SK-N-SH (cell line): Measurements from ENCODE around the gene CCDC24. TPM values are rescaled to one million over a fixed set of nuclear protein-coding genes. Genes with fewer than 3 reads are reported as not detected.

ENCODE experiments used
- CTCF ChIA-PET: fragments of 300-600, 350-600 bp; formaldehyde crosslinking; extraction: SDS; loops from one replicate; lab custom pipeline; 2021; lab: Yijun Ruan, JAX
- POLR2A ChIA-PET: fragments of 350-600 bp; sonication (Branson Sonifier 250); formaldehyde crosslinking; extraction: SDS; loops from one replicate; lab custom pipeline; 2020; ENCODE audit warnings: antibody characterized with exemption, inconsistent platforms; lab: Yijun Ruan, JAX
- DNase-seq: peaks from one replicate; pipeline ENCODE4 v3.0.0; 2012
- H2AFZ ChIP-seq: fragments of 200-600 bp; sonication (generic); 2 replicates; pipeline ENCODE4 v1.8.1; 2016; ENCODE audit warnings: antibody characterized with exemption, mild to moderate bottlenecking, low read depth
- H3F3A ChIP-seq: fragments of 200-600 bp; sonication (generic); replicated peaks from 2 replicates; pipeline ENCODE3; 2016; ENCODE audit warnings: antibody characterized with exemption, mild to moderate bottlenecking; ENCODE audit not compliant: insufficient read depth
- H3K27ac ChIP-seq, 2 experiments: fragments of 200-500 bp in 1 of 2; fragments of 200-600 bp in 1 of 2; sonication (Bioruptor generic) in 1 of 2; sonication (generic), shearing (Covaris generic) in 1 of 2; 2 replicates each; pipeline versions ENCODE4 v1.5.1 to v1.6.1; 2014 to 2016; ENCODE audit warnings: low read depth in 2 of 2, inconsistent platforms in 1 of 2, low read length in 1 of 2, mild to moderate bottlenecking in 1 of 2, mixed read lengths in 1 of 2
- H3K27me3 ChIP-seq: fragments of 200-600 bp; sonication (generic), shearing (Covaris generic); 2 replicates; pipeline ENCODE4 v1.6.1; 2016; ENCODE audit warnings: mixed run types; ENCODE audit not compliant: insufficient read depth
- H3K36me3 ChIP-seq, 2 experiments: fragments of 200-500 bp in 1 of 2; fragments of 200-600 bp in 1 of 2; sonication (Bioruptor generic) in 1 of 2; sonication (generic) in 1 of 2; replicated peaks in 1 of 2; 2 replicates each; pipeline versions ENCODE3 to v1.5.1; 2014 to 2016; ENCODE audit warnings: low read length in 1 of 2, mild to moderate bottlenecking in 1 of 2; ENCODE audit not compliant: insufficient read depth in 2 of 2, control insufficient read depth in 1 of 2
- H3K4me1 ChIP-seq, 2 experiments: fragments of 200-500 bp in 1 of 2; fragments of 200-600 bp in 1 of 2; sonication (Bioruptor generic) in 1 of 2; sonication (generic), shearing (Covaris generic) in 1 of 2; 2 replicates each; pipeline versions ENCODE4 v1.5.1 to v1.6.1; 2014 to 2016; ENCODE audit warnings: low read depth in 1 of 2, low read length in 1 of 2, mixed run types in 1 of 2; ENCODE audit not compliant: insufficient read depth in 2 of 2, control insufficient read depth in 1 of 2
- H3K4me2 ChIP-seq: fragments of 200-600 bp; sonication (generic), shearing (Covaris generic); 2 replicates; pipeline ENCODE4 v1.6.1; 2017; ENCODE audit warnings: mixed run types
- H3K4me3 ChIP-seq, 2 experiments: fragments of 200-500 bp in 1 of 2; fragments of 200-600 bp in 1 of 2; sonication (Bioruptor generic) in 1 of 2; sonication (generic), shearing (Covaris generic) in 1 of 2; 2 replicates each; pipeline versions ENCODE4 v1.5.1 to v1.8.1; 2014 to 2016; ENCODE audit warnings: low read depth in 2 of 2, inconsistent platforms in 1 of 2, low read length in 1 of 2, mild to moderate bottlenecking in 1 of 2, mixed read lengths in 1 of 2, moderate library complexity in 1 of 2
- H3K79me2 ChIP-seq: fragments of 200-600 bp; sonication (generic); 2 replicates; pipeline ENCODE4 v1.8.1; 2017; ENCODE audit warnings: mild to moderate bottlenecking; ENCODE audit not compliant: insufficient read depth
- H3K9ac ChIP-seq: fragments of 200-600 bp; sonication (generic); 2 replicates; pipeline ENCODE4 v1.6.1; 2017; ENCODE audit warnings: mixed run types
- H3K9me2 ChIP-seq: fragments of 200-600 bp; sonication (generic); 2 replicates; pipeline ENCODE4 v1.6.1; 2017; ENCODE audit warnings: mixed run types
- H3K9me3 ChIP-seq: fragments of 200-600 bp; sonication (generic); 2 replicates; pipeline ENCODE4 v1.6.1; 2017; ENCODE audit warnings: mixed run types, mild to moderate bottlenecking, moderate library complexity
- H4K20me1 ChIP-seq: fragments of 200-600 bp; sonication (generic); 2 replicates; pipeline ENCODE4 v1.6.1; 2017; ENCODE audit warnings: mild to moderate bottlenecking, mixed run types; ENCODE audit not compliant: insufficient read depth
- CHD2 ChIP-seq: fragments of 150-350 bp; IDR thresholded peaks from 2 replicates; pipeline ENCODE4 v1.6.1; 2018; ENCODE audit warnings: low read length; ENCODE audit not compliant: partially characterized antibody
- CTCF ChIP-seq: fragments of 200-600 bp; sonication (generic); IDR thresholded peaks from 2 replicates; pipeline ENCODE4 v1.6.1; 2017; ENCODE audit warnings: antibody characterized with exemption, mild to moderate bottlenecking, moderate library complexity
- ELF1 ChIP-seq: IDR thresholded peaks from 2 replicates; pipeline ENCODE4 v1.4.0; 2012
- EZH2phosphoT487 ChIP-seq: fragments of 200-600 bp; sonication (generic); IDR thresholded peaks from 2 replicates; pipeline ENCODE4 v1.6.1; 2017; ENCODE audit warnings: low read depth, mixed run types, mild to moderate bottlenecking, antibody characterized with exemption, moderate library complexity, borderline replicate concordance
- GATA2 ChIP-seq: sonication (generic); formaldehyde crosslinking; IDR thresholded peaks from 2 replicates; pipeline ENCODE4 v1.5.0; 2020; ENCODE audit warnings: mild to moderate bottlenecking, missing genetic modification reagents
- NFIC ChIP-seq: IDR thresholded peaks from 2 replicates; pipeline ENCODE4 v1.4.0; 2012; ENCODE audit warnings: borderline replicate concordance
- RCOR1 ChIP-seq: fragments of 150-350 bp; IDR thresholded peaks from 2 replicates; pipeline ENCODE4 v1.6.1; 2017; ENCODE audit warnings: antibody characterized with exemption, low read length
- REST ChIP-seq: IDR thresholded peaks from 2 replicates; pipeline ENCODE4 v1.6.1; 2012; ENCODE audit warnings: mild to moderate bottlenecking, low read depth, low read length, moderate library complexity
- RXRA ChIP-seq: IDR thresholded peaks from 2 replicates; pipeline ENCODE4 v1.4.0; 2012; ENCODE audit warnings: low read depth, mild to moderate bottlenecking, borderline replicate concordance
- SMC3 ChIP-seq: IDR thresholded peaks from 2 replicates; pipeline ENCODE4 v1.6.1; 2012; ENCODE audit warnings: low read depth, low read length, improper control_type of control experiment
- TAF1 ChIP-seq: IDR thresholded peaks from 2 replicates; pipeline ENCODE4 v1.6.1; 2012; ENCODE audit warnings: low read depth, mild to moderate bottlenecking, low read length, moderate library complexity, borderline replicate concordance
- TCF12 ChIP-seq: IDR thresholded peaks from 2 replicates; pipeline ENCODE4 v1.4.0; 2012
- TEAD4 ChIP-seq: IDR thresholded peaks from 2 replicates; pipeline ENCODE4 v1.4.0; 2012; ENCODE audit warnings: mild to moderate bottlenecking, borderline replicate concordance; ENCODE audit not compliant: insufficient read depth
- USF2 ChIP-seq: fragments of 150-350 bp; IDR thresholded peaks from 2 replicates; pipeline ENCODE4 v1.6.1; 2017; ENCODE audit warnings: antibody characterized with exemption, low read length, low read depth, borderline replicate concordance
- WGBS: methylation state at CpG from one replicate; pipeline ENCODE4 v1.1.6; 2017; ENCODE audit warnings: low lambda C conversion rate; 5-methylcytosine and 5-hydroxymethylcytosine counted together
- polyA plus RNA-seq, 3 experiments: library from polyadenylated mRNA; depleted of rRNA; stranded (reverse); fragments of >200 nt; gene quantifications; 2 replicates each; pipeline ENCODE4 v1.2.3, GENCODE V29; 2012
- TF ChIP-seq, protein P1 (sequence below): fragments of 150-350 bp; IDR thresholded peaks from 2 replicates; pipeline ENCODE4 v1.6.1; 2016; ENCODE audit warnings: mild to moderate bottlenecking, low read depth, low read length
- TF ChIP-seq, protein P2 (sequence below): IDR thresholded peaks from 2 replicates; pipeline ENCODE4 v1.4.0; 2012; ENCODE audit warnings: low read depth, borderline replicate concordance
- TF ChIP-seq, protein P3 (sequence below): IDR thresholded peaks from 2 replicates; pipeline ENCODE4; 2012

CCDC24 gene
- polyA plus RNA-seq, 1 of the 3 experiments (the other 2 are of a cell fraction): 7.5 TPM

DNA sequence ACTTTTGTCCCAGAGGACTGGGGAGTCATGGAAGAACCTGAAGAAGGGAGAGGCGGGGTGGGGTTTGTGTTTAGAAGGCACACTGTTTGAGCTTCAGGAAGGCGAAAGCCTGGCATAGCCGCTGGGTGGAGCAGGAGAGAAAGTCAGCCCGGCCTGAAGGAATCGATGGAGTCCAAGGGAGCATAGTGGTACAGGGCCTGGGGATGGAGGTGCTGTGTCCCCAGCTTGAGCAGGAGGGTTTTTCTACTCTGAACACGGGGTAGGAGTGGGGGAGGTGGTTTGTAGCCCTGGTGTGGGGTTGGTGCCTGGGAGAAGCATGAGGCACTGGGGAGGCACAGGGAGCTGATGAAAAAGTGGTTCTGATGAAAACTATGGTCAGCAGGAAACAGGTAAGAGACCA, 4.7 kb upstream of the CCDC24 start:
- H3K27ac ChIP-seq: no peak overlapping the region
- ChIA-PET CTCF (interaction anchor here (1.0 to 1.5 kb wide), 2 partner anchors 52 to 54 kb away, joined by 3 read pairs; no protein-coding TSS in a partner anchor), POLR2A (no interaction called here)
- H2AFZ ChIP-seq: no peak overlapping the region
- peaks cover 4% of the 10 kb centered on the region for H3F3A ChIP-seq
- H3K79me2 ChIP-seq: peaks cover 13% of the 10 kb centered on the region; the same call in 1 of the 2 replicates
- H3K9ac ChIP-seq: no peak overlapping the region
- no peak overlapping the region for H3K4me2 ChIP-seq
- H3K4me1 ChIP-seq: peaks cover 8 to 10% of the 10 kb centered on the region in 2 experiments; a peak in 3 of 4 replicates
- peaks cover 4 to 18% of the 10 kb centered on the region in 2 experiments for H3K36me3 ChIP-seq
- 94% methylated on average over 6 of the region's 6 CpGs for WGBS
- no peak for DNase-seq
- peaks cover 5% of the 10 kb centered on the region for H4K20me1 ChIP-seq
- H3K9me3 ChIP-seq: no peaks in the 10 kb centered on the region
- no peaks in the 10 kb centered on the region for H3K9me2 ChIP-seq
- no peaks in the 10 kb centered on the region for H3K27me3 ChIP-seq
- no peak overlapping the region for H3K4me3 ChIP-seq
- TF ChIP-seq RXRA (no peak), NFIC (no peak), TAF1 (no peak), USF2 (no peak), SMC3 (no peak), CTCF (no peak), EZH2phosphoT487 (no peak), RCOR1 (no peak), GATA2 (CRISPR knock-in tag) (no peak), CHD2 (no peak), TCF12 (no peak), ELF1 (no peak), TEAD4 (no peak), REST (no peak)
- TF ChIP-seq, protein P1, sequence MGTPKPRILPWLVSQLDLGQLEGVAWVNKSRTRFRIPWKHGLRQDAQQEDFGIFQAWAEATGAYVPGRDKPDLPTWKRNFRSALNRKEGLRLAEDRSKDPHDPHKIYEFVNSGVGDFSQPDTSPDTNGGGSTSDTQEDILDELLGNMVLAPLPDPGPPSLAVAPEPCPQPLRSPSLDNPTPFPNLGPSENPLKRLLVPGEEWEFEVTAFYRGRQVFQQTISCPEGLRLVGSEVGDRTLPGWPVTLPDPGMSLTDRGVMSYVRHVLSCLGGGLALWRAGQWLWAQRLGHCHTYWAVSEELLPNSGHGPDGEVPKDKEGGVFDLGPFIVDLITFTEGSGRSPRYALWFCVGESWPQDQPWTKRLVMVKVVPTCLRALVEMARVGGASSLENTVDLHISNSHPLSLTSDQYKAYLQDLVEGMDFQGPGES: no peak
- TF ChIP-seq, protein P2, sequence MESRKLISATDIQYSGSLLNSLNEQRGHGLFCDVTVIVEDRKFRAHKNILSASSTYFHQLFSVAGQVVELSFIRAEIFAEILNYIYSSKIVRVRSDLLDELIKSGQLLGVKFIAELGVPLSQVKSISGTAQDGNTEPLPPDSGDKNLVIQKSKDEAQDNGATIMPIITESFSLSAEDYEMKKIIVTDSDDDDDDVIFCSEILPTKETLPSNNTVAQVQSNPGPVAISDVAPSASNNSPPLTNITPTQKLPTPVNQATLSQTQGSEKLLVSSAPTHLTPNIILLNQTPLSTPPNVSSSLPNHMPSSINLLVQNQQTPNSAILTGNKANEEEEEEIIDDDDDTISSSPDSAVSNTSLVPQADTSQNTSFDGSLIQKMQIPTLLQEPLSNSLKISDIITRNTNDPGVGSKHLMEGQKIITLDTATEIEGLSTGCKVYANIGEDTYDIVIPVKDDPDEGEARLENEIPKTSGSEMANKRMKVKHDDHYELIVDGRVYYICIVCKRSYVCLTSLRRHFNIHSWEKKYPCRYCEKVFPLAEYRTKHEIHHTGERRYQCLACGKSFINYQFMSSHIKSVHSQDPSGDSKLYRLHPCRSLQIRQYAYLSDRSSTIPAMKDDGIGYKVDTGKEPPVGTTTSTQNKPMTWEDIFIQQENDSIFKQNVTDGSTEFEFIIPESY: no peak
- TF ChIP-seq, protein P3, sequence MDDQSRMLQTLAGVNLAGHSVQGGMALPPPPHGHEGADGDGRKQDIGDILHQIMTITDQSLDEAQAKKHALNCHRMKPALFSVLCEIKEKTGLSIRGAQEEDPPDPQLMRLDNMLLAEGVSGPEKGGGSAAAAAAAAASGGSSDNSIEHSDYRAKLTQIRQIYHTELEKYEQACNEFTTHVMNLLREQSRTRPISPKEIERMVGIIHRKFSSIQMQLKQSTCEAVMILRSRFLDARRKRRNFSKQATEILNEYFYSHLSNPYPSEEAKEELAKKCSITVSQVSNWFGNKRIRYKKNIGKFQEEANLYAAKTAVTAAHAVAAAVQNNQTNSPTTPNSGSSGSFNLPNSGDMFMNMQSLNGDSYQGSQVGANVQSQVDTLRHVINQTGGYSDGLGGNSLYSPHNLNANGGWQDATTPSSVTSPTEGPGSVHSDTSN: no peak
- TF ChIP-seq, all 33 proteins: peak for 0
